Retinal pigment epithelial cell (primary cell): ENCODE measurements around the gene CBL.
"Not testable (repeated sequence)": the region's sequence is repeated elsewhere in the genome, so short reads cannot be mapped to it uniquely, and the experiment has no call there.

Experiments used
- DNase-seq: peaks from one replicate; pipeline ENCODE4 v3.0.0-alpha.2; 2010; ENCODE audit warnings: low read depth
- H3K4me3 ChIP-seq: 2 replicates; pipeline ENCODE4 v1.5.1; 2011; ENCODE audit warnings: mild to moderate bottlenecking, low read length, control low read depth, moderate library complexity
- TF ChIP-seq, protein P1 (sequence below): conservative IDR thresholded peaks from 2 replicates; pipeline ENCODE4 v1.5.1; 2011; ENCODE audit warnings: low read depth, low read length, control low read depth, inconsistent platforms

CBL gene

DNA sequence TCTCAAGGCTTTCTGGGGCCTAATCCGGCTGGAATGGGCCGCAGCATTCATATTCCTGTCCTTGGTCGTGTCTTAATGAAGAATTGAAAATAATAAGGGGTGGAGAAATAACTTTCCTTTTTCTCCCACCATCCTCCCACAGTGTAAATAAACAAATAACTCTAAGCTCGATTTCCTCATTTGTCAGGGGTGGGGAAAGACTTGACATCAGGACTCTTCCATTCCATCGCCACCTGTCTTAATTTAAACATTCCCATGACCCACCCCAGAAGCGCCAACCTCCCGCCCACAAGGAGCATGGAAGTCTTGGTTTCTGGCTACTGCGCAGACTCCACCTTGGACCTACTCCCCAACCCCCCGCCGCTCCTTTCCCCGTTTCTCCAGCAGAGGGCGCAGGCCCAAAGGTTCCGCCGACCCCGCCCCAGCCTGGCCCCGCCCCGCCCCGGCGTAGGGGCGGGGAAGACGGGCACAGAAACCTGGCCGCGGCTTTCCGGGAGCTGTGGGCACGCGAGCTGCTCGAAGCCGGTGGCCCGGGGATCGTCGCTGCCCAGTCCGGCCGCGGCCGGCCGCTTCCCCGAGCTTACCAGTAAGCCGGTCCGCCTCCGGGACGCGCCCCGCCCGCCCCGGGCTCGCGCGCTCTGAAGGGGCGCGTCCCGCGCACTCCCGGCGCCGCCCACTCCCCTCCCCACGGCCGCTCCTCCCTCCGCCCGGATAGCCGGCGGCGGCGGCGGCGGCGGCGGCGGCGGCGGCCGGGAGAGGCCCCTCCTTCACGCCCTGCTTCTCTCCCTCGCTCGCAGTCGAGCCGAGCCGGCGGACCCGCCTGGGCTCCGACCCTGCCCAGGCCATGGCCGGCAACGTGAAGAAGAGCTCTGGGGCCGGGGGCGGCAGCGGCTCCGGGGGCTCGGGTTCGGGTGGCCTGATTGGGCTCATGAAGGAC, at the start of gene CBL:
Gene CBL, plus strand, starts transcription at position 766 of the 937 bp plus-strand sequence. Its CDS starts 79 bp downstream, at position 845.
- peak within 1 kb of the TSS; percentile 75 for H3K4me3 ChIP-seq
- TF ChIP-seq, protein P1, sequence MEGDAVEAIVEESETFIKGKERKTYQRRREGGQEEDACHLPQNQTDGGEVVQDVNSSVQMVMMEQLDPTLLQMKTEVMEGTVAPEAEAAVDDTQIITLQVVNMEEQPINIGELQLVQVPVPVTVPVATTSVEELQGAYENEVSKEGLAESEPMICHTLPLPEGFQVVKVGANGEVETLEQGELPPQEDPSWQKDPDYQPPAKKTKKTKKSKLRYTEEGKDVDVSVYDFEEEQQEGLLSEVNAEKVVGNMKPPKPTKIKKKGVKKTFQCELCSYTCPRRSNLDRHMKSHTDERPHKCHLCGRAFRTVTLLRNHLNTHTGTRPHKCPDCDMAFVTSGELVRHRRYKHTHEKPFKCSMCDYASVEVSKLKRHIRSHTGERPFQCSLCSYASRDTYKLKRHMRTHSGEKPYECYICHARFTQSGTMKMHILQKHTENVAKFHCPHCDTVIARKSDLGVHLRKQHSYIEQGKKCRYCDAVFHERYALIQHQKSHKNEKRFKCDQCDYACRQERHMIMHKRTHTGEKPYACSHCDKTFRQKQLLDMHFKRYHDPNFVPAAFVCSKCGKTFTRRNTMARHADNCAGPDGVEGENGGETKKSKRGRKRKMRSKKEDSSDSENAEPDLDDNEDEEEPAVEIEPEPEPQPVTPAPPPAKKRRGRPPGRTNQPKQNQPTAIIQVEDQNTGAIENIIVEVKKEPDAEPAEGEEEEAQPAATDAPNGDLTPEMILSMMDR = peak; percentile 82
- peak; percentile 45 for DNase-seq

DNA sequence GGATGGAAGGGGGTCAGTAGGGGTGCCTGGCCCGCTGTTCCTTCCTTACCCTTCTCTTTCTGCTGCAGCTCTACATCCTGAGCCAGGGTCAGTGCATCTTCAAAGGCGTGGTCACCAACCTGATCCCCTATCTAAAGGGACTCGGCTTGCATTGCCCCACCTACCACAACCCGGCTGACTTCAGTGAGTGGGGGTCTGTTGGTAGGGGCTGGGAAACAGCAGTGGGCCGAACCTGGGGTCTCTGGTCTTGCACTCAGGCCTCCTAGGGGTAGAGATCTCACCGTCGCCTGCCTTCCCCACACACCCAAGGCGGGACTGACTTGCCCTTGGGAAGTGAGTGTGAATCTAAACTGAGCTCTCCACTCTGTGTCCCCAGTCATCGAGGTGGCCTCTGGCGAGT, 49.6 kb upstream of the CBL start:
- TF ChIP-seq, protein P1 = no peak
- DNase-seq = no peak
- no peak overlapping the region for H3K4me3 ChIP-seq

DNA sequence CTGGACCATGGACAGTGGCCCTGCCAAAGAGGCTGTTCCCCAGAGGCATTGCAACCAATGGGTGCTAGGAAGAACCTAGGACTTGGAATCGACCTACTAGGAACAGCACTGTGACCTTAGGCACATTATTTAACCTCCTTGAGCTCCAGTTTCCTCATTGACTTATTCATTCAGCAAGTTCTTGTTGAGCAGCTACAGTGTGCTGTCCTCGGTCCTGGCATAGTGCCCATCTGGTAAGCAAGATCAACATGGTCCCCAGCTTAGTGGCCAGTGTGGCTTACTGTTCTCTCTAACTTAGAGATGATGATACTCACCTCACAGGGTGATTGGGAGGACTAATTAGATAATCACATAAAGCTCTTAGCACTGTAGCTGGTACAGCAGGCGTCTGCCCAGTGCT, 49.1 kb upstream of the CBL start:
- DNase-seq = no peak
- no peak overlapping the region for H3K4me3 ChIP-seq
- TF ChIP-seq, protein P1 = no peak

DNA sequence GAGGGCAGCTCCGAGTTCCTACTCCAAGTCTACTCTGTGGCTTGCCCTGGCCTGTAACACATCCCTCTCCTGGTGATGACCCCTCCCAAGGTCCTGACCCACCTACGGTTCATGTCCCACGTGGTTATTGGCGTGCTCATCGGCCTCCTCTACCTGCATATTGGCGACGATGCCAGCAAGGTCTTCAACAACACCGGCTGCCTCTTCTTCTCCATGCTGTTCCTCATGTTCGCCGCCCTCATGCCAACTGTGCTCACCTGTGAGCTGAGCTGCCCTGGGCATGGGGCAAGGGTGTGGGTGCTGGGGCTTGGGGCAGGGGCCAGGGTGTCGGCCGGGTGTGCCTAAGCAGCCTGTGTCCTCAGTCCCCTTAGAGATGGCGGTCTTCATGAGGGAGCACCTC, 47.7 kb upstream of the CBL start:
- TF ChIP-seq, protein P1 = no peak
- no peak for DNase-seq
- no peak overlapping the region for H3K4me3 ChIP-seq

DNA sequence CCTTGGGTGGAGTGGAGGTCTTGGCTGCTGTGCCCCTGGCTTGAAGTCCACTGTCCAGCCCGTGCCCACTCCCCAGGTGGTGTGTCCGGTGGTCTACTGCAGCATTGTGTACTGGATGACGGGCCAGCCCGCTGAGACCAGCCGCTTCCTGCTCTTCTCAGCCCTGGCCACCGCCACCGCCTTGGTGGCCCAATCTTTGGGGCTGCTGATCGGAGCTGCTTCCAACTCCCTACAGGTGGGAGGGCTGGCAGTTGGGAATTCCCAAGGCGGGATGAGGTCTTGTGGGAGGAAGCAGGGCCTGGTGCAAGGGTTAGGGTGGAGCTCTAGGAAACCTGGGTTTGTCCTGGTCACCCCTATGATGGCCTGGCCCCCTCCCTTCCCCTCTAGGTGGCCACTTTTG, 46.0 kb upstream of the CBL start:
- no peak overlapping the region for H3K4me3 ChIP-seq
- no peak for DNase-seq
- TF ChIP-seq, protein P1 = no peak

DNA sequence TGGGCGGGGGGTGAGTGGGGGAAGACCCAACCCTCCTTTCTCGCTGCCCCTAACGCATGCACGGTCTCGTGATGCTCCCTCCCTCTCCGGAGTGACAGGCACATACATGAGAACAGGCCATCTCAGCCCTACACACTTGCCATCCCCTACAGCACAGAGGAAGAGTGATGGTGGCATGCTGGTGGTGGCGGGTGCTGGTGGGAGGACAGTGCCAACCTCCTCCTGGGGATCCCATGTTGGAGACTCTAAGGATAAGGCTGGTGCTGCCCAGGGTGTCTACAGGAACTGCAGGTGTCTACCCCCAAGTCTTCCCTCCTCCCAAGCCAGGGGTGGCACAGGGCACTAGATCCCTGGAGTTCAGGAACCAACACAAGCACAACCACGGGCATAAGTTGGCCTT, 44.3 kb upstream of the CBL start:
- no peak for DNase-seq
- TF ChIP-seq, protein P1 = no peak
- no peak overlapping the region for H3K4me3 ChIP-seq

DNA sequence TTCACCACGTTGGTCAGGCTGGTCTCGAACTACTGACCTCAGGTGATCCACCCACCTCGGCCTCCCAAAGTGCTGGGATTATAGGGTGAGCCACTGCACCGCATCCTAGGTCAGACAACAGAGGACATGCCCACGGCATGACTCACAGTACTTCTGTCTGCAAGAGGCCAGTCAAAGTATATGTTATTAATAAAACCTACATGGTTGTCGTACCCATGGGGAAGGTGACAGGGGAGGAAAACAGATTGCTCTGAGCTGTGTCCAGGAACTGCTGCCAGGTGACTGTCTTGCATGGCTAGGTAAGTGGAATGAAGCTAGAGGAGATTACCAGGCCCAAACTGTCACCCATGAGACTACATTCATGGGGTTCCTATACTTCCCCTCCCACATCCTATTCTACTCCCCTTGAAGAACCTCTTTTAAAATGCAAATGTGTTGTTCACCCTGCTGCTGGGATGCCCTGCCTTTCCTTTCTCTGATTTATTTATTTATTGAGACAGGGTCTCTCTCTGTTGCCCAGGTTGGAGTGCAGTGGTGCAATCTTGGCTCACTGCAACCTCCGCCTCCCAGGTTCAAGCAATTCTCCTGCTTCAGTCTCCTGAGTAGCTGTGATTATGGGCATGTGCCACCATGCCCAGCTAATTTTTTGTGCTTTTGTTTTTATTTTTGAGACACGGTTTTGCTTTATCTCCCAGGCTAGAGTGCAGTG, 39.6 kb upstream of the CBL start:
- TF ChIP-seq, protein P1 = no peak
- no peak overlapping the region for H3K4me3 ChIP-seq
- peak; percentile 49 for DNase-seq

DNA sequence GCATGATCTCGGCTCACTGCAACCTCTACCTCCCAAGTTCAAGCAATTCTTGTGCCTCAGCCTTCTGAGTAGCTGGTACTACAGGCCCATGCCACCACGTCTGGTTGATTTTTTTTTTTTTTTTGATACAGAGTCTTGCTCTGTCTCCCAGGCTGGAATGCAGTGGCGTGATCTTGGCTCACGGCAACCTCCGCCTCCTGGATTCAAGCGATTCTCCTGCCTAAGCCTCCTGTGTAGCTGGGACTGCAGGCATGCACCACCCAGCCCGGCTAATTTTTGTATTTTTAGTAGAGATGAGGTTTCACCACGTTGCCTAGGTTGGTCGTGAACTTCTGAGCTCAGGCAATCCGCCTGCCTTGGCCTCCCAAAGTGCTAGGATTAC, 39.1 kb upstream of the CBL start:
- H3K4me3 ChIP-seq, DNase-seq: not testable (repeated sequence)
